H1 (cell line): Measurements from ENCODE around the gene AP5Z1. TPM values are rescaled to one million over a fixed set of nuclear protein-coding genes. Genes with fewer than 3 reads are reported as not detected.

Experiments
- GTF2F1 ChIP-seq: IDR thresholded peaks from 2 replicates; pipeline ENCODE4 v1.6.1; 2012; ENCODE audit warnings: low read depth, low read length, improper control_type of control experiment, borderline replicate concordance
- KDM5A ChIP-seq: fragments of 200-600 bp; IDR thresholded peaks from 2 replicates; pipeline ENCODE4 v1.7.1; 2012; ENCODE audit warnings: mild to moderate bottlenecking, low read length, inconsistent platforms, mixed read lengths
- polyA plus RNA-seq, 7 experiments: library from polyadenylated mRNA; depleted of rRNA in 3 of 7; stranded (reverse) in 5 of 7; unstranded in 2 of 7; fragments of >200 nt in 5 of 7; fragments of 200-250 nt in 2 of 7; gene quantifications; 1 replicate in 5 of 7; 2 replicates in 1 of 7; 4 replicates in 1 of 7; pipeline versions ENCODE4 v1.2.1 to v1.2.3, GENCODE V29; 2011 to 2013; ENCODE audit warnings: missing spikeins in 2 of 7, mixed read lengths in 2 of 7
- total RNA-seq: library from RNA; stranded (reverse); fragmentation: NEBNext Ultra II Directional; extraction: Animal tissue kit (Norgen Biotek cat#: 25700); gene quantifications from 2 replicates; pipeline ENCODE4 v1.2.1, GENCODE V29; 2021
- TF ChIP-seq, protein P1 (sequence below): IDR thresholded peaks from 2 replicates; pipeline ENCODE4 v1.6.1; 2011; ENCODE audit warnings: low read depth, mild to moderate bottlenecking, low read length; ENCODE audit not compliant: insufficient read depth

AP5Z1 gene
- total and polyA plus RNA-seq, 2 of the 8 experiments (the other 6 are each of a cell fraction or from before 2014, with no cell fraction given), result 24.0 to 24.7 TPM

DNA sequence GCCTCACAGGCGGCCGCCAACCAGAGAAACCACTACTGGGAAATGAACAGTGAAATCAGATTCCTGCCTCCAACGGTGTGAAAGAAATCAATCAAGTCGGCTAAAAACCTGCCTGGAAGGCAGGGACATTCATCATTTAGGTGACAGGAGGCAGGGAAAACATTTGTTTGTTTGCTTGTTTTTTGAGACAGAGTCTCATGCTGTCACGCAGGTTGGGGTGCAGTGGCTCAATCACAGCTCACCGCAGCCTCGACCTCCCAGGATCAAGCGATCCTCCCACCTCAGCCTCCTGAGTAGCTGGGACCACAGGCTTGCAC lies 30.5 kb downstream of the AP5Z1 start (continued):
- TF ChIP-seq, protein P1, sequence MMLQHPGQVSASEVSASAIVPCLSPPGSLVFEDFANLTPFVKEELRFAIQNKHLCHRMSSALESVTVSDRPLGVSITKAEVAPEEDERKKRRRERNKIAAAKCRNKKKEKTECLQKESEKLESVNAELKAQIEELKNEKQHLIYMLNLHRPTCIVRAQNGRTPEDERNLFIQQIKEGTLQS, result no peak
- TF ChIP-seq KDM5A (no peak), GTF2F1 (no peak)
- TF ChIP-seq, all 59 proteins: peak for 0
